Measurements from ENCODE around the gene GLTP.

The GLTP gene

GRCh38 chr12:109912855-109913321 lies 32.5 kb upstream of the GLTP start:
- no peak for TF ChIP-seq TSHZ2 (CRISPR knock-in tag; IDR thresholded peaks at IDR 0.05)
- no peak for TF ChIP-seq ZNF565 (CRISPR knock-in tag; conservative IDR thresholded peaks at IDR 0.05; ENCODE audit: low read depth)
- no peak for TF ChIP-seq CSRNP3 (CRISPR knock-in tag; IDR thresholded peaks at IDR 0.05)
- TF ChIP-seq BACH2 (CRISPR knock-in tag; IDR thresholded peaks at IDR 0.05; ENCODE audit: borderline replicate concordance): no peak
- no peak for TF ChIP-seq ARNTL (CRISPR knock-in tag; IDR thresholded peaks at IDR 0.05; ENCODE audit: borderline replicate concordance, low read depth)
- no peak for TF ChIP-seq GLIS3 (CRISPR knock-in tag; IDR thresholded peaks at IDR 0.05)
- no peak for TF ChIP-seq ISL1 (CRISPR knock-in tag; IDR thresholded peaks at IDR 0.05)
- no peak for TF ChIP-seq PPARA (CRISPR knock-in tag; IDR thresholded peaks at IDR 0.05; ENCODE audit: borderline replicate concordance)
- no peak for TF ChIP-seq CSDC2 (CRISPR knock-in tag; IDR thresholded peaks at IDR 0.05)
- TF ChIP-seq ZFP30 (CRISPR knock-in tag; IDR thresholded peaks at IDR 0.05): no peak
- no peak for TF ChIP-seq ZFP3 (CRISPR knock-in tag; IDR thresholded peaks at IDR 0.05)
- no peak for TF ChIP-seq CREB5 (CRISPR knock-in tag; IDR thresholded peaks at IDR 0.05; ENCODE audit: low read depth)
- no peak for TF ChIP-seq PATZ1 (CRISPR knock-in tag; IDR thresholded peaks at IDR 0.05; ENCODE audit: borderline replicate concordance)
- TF ChIP-seq OSR1 (CRISPR knock-in tag; IDR thresholded peaks at IDR 0.05): no peak
- TF ChIP-seq ZC3H10 (CRISPR knock-in tag; IDR thresholded peaks at IDR 0.05): no peak
- TF ChIP-seq ZNF8 (CRISPR knock-in tag; IDR thresholded peaks at IDR 0.05): no peak
- TF ChIP-seq ZNF70 (CRISPR knock-in tag; IDR thresholded peaks at IDR 0.05): no peak
- no peak for TF ChIP-seq SNAI2 (CRISPR knock-in tag; IDR thresholded peaks at IDR 0.05)
- TF ChIP-seq RARB (CRISPR knock-in tag; IDR thresholded peaks at IDR 0.05): no peak
- TF ChIP-seq TOX (CRISPR knock-in tag; IDR thresholded peaks at IDR 0.05; ENCODE audit: borderline replicate concordance): no peak
- peak; percentile 16; the same call in 1 of the 3 replicates for ATAC-seq

DNA sequence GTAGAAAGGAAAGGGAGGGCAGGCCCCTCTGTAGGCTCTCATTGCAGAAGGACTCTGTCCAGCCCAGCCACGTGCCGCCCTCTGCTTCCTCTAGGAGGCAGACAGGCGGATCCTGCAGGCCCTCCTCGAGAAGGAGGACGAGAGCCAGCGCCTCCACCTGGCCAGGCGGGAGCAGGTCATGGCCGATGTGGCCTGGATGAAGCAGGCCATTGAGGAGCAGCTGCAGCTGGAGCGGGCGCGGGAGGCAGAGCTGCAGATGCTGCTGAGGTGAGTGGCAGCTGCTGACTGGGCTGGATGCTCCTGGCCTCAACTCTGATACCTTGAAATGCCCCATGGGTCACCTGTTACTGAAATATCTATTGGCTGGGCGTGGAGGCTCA lies 30.6 kb upstream of the GLTP start:
- ATAC-seq: peak; percentile 81
- TF ChIP-seq PPARA (CRISPR knock-in tag; IDR thresholded peaks at IDR 0.05; ENCODE audit: borderline replicate concordance): no peak
- no peak for TF ChIP-seq ZNF70 (CRISPR knock-in tag; IDR thresholded peaks at IDR 0.05)
- no peak for TF ChIP-seq ZNF8 (CRISPR knock-in tag; IDR thresholded peaks at IDR 0.05)
- no peak for TF ChIP-seq TOX (CRISPR knock-in tag; IDR thresholded peaks at IDR 0.05; ENCODE audit: borderline replicate concordance)
- no peak for TF ChIP-seq CSRNP3 (CRISPR knock-in tag; IDR thresholded peaks at IDR 0.05)
- TF ChIP-seq ZFP30 (CRISPR knock-in tag; IDR thresholded peaks at IDR 0.05): no peak
- TF ChIP-seq ESRRG (CRISPR knock-in tag; IDR thresholded peaks at IDR 0.05): no peak
- TF ChIP-seq, protein P1, sequence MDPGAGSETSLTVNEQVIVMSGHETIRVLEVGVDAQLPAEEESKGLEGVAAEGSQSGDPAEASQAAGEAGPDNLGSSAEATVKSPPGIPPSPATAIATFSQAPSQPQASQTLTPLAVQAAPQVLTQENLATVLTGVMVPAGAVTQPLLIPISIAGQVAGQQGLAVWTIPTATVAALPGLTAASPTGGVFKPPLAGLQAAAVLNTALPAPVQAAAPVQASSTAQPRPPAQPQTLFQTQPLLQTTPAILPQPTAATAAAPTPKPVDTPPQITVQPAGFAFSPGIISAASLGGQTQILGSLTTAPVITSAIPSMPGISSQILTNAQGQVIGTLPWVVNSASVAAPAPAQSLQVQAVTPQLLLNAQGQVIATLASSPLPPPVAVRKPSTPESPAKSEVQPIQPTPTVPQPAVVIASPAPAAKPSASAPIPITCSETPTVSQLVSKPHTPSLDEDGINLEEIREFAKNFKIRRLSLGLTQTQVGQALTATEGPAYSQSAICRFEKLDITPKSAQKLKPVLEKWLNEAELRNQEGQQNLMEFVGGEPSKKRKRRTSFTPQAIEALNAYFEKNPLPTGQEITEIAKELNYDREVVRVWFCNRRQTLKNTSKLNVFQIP (CRISPR knock-in tag; IDR thresholded peaks at IDR 0.05; ENCODE audit: borderline replicate concordance, low read depth): no peak
- TF ChIP-seq CREB5 (CRISPR knock-in tag; IDR thresholded peaks at IDR 0.05; ENCODE audit: low read depth): no peak
- TF ChIP-seq RARB (CRISPR knock-in tag; IDR thresholded peaks at IDR 0.05): no peak
- no peak for TF ChIP-seq OSR1 (CRISPR knock-in tag; IDR thresholded peaks at IDR 0.05)
- TF ChIP-seq ZNF565 (CRISPR knock-in tag; conservative IDR thresholded peaks at IDR 0.05; ENCODE audit: low read depth): no peak
- no peak for TF ChIP-seq ZFP3 (CRISPR knock-in tag; IDR thresholded peaks at IDR 0.05)
- no peak for TF ChIP-seq GLIS3 (CRISPR knock-in tag; IDR thresholded peaks at IDR 0.05)
- no peak for TF ChIP-seq ISL1 (CRISPR knock-in tag; IDR thresholded peaks at IDR 0.05)
- TF ChIP-seq BACH2 (CRISPR knock-in tag; IDR thresholded peaks at IDR 0.05; ENCODE audit: borderline replicate concordance): no peak

Data from SK-N-SH treated with all-trans-retinoic acid at 6 μM for 48 hours (cell line).